Fibroblast of mammary gland (primary cell): ENCODE data around the gene PTPRK.
A peak's percentile ranks its signal among the peaks of the same experiment; 100 is the strongest.

Experiments used
- DNase-seq: peaks from one replicate; pipeline ENCODE4 v3.0.0-alpha.2; 2010; ENCODE audit warnings: low read depth
- H3K4me3 ChIP-seq: 2 replicates; pipeline ENCODE4 v1.5.1; 2011; ENCODE audit warnings: low read depth, mild to moderate bottlenecking, low read length, moderate library complexity; ENCODE audit not compliant: control insufficient read depth
- TF ChIP-seq, protein P1 (sequence below): conservative IDR thresholded peaks from 2 replicates; pipeline ENCODE4 v1.5.1; 2011; ENCODE audit warnings: low read depth, low read length, inconsistent platforms; ENCODE audit not compliant: control insufficient read depth, insufficient read depth

Gene PTPRK

DNA sequence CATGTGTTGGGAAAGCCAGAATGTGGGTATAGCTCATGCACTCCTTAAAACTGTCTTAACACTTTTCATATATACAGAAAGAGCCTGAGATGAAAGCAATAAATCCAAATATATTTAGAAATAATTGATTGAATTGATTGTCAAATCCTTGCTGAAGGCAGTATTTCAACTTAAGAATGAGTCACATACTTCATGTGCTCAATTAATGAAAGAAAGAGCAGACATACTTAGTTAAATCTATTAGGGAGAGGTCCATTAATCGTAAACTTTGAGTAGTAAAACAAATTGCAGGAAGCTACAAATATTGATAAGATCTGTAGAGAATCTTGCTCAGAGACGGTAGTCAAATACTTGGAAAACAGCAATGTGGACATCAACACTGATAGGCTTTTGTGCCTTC, 358.0 kb downstream of the PTPRK start:
- no peak for DNase-seq
- H3K4me3 ChIP-seq = no peak overlapping the region
- TF ChIP-seq, protein P1, sequence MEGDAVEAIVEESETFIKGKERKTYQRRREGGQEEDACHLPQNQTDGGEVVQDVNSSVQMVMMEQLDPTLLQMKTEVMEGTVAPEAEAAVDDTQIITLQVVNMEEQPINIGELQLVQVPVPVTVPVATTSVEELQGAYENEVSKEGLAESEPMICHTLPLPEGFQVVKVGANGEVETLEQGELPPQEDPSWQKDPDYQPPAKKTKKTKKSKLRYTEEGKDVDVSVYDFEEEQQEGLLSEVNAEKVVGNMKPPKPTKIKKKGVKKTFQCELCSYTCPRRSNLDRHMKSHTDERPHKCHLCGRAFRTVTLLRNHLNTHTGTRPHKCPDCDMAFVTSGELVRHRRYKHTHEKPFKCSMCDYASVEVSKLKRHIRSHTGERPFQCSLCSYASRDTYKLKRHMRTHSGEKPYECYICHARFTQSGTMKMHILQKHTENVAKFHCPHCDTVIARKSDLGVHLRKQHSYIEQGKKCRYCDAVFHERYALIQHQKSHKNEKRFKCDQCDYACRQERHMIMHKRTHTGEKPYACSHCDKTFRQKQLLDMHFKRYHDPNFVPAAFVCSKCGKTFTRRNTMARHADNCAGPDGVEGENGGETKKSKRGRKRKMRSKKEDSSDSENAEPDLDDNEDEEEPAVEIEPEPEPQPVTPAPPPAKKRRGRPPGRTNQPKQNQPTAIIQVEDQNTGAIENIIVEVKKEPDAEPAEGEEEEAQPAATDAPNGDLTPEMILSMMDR = no peak

DNA sequence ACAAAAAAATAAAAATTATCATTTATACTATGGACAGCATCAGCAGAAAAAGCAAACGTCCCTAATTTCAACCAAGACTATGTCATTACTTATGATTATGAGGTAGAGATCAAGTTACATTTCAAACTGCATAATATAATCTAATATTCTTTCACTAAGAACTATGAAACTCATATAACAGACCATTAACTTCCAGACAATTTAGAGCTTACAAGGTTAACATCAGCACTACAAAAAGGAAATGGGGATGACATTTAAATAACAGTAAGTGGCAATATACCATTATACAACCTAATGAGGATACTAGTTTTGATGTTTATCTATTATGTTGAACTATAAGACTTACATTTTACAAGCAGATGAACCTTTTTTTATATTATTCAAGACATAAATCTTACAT, 358.6 kb downstream of the PTPRK start:
- DNase-seq = no peak
- no peak overlapping the region for H3K4me3 ChIP-seq
- TF ChIP-seq, protein P1 = no peak

DNA sequence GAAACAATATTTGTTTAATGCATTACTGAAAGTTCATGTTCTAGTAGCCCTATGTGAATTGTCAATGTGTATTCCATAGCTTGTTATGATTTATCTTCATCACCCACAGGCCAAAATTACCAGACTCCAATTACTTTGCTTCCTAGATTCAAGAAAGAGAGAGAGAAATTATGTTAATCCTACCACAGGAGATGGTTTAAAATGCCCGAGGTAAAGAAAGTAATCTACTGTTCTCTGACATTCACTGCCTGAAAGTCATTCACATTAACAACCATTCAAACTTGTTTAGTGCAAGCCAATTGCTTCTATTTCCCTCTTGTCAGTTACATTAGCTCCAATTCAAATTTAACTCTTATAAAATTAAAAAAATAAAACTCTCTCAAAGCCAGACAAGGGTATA, 359.1 kb downstream of the PTPRK start:
- no peak for DNase-seq
- TF ChIP-seq, protein P1 = no peak
- H3K4me3 ChIP-seq = no peak overlapping the region

DNA sequence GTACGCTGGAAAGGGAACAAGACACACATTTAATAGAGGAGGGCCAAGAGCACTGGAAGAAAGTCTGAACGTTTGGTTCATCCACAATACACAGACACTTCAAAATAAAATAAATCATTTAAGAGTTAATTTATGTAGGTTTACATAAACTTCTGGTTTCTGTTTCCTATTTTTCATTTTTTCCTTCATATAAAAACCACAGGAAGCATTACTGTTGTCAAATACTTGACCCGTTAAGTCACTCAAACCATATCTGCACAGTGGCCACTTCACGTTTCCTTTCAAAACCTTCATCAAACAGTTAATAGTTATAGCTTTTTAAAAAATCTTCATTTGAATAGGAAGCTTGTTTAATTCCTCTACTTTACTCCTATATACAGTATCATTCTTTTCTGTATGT, 361.9 kb downstream of the PTPRK start:
- no peak overlapping the region for H3K4me3 ChIP-seq
- peak; percentile 3 for DNase-seq
- TF ChIP-seq, protein P1 = no peak

DNA sequence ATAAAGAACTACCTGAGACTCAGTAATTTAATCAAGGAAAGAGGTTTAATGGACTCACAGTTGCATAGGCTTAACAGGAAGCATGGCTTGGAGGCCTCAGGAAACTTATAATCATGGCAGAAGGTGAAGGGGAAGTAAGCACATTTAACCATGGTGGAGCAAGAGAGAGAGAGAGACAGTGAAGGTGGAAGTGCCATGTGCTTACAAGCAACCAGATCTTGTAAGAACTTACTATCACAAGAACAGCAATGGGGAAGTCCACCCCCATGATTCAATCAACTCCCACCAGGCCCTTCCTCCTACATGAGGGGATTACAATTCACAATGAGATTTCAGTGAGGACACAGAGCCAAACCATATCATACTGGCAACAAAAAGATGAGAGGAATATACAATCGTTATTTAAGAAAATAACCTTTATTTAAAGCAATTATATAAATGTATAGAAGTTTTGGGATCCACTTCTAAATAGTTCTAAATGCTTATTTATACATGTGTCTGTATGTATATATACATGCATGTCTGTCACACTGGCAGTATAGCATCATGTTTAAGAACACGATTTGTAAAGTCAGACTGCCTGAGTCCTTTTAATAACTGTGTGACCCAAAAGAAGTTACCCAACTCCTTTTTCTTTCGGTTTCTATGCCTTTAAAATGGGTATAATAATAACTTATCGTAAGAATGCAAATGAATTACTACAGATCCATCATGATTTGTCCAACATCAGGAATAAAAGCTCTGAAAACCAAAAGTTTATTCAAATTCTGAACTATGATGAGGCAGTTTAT, 363.9 kb downstream of the PTPRK start:
- TF ChIP-seq, protein P1 = no peak
- no peak for DNase-seq

DNA sequence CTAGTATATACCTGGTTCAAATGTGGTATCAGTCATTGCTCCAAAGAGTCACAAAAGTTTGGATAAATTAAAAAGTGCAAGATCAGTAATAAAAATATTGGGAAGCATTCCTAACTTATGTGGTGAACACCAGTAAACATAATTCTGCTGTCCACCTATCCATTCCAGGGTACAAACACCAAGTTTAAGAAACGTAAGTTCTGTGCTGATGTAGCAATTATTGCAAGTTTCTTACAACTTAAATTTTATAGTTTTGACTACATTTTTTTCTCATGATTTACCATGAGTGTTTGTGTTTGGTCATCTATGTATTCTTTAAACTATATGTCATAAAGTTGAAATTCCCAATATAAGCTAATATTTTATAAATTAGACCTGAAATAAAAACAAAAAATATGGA, 364.6 kb downstream of the PTPRK start:
- no peak for DNase-seq

More for the DNA sequence above, 363.9 kb downstream of the PTPRK start:
- no peak overlapping the region for H3K4me3 ChIP-seq

More for the DNA sequence above, 364.6 kb downstream of the PTPRK start:
- TF ChIP-seq, protein P1 = no peak
- no peak overlapping the region for H3K4me3 ChIP-seq
